CD4-positive, alpha-beta T cell treated with Interleukin-6 for 4 hours (primary cell): ENCODE data around the gene SOCS7.

Experiments used
- DNase-seq: peaks from one replicate; pipeline ENCODE4 v3.0.0-alpha.2; 2020; ENCODE audit warnings: mixed read lengths

SOCS7 gene, protein sequence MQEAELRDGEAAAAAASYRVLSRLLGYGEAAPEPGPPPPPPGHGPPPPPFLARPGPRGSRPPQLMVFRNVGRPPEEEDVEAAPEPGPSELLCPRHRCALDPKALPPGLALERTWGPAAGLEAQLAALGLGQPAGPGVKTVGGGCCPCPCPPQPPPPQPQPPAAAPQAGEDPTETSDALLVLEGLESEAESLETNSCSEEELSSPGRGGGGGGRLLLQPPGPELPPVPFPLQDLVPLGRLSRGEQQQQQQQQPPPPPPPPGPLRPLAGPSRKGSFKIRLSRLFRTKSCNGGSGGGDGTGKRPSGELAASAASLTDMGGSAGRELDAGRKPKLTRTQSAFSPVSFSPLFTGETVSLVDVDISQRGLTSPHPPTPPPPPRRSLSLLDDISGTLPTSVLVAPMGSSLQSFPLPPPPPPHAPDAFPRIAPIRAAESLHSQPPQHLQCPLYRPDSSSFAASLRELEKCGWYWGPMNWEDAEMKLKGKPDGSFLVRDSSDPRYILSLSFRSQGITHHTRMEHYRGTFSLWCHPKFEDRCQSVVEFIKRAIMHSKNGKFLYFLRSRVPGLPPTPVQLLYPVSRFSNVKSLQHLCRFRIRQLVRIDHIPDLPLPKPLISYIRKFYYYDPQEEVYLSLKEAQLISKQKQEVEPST

DNA sequence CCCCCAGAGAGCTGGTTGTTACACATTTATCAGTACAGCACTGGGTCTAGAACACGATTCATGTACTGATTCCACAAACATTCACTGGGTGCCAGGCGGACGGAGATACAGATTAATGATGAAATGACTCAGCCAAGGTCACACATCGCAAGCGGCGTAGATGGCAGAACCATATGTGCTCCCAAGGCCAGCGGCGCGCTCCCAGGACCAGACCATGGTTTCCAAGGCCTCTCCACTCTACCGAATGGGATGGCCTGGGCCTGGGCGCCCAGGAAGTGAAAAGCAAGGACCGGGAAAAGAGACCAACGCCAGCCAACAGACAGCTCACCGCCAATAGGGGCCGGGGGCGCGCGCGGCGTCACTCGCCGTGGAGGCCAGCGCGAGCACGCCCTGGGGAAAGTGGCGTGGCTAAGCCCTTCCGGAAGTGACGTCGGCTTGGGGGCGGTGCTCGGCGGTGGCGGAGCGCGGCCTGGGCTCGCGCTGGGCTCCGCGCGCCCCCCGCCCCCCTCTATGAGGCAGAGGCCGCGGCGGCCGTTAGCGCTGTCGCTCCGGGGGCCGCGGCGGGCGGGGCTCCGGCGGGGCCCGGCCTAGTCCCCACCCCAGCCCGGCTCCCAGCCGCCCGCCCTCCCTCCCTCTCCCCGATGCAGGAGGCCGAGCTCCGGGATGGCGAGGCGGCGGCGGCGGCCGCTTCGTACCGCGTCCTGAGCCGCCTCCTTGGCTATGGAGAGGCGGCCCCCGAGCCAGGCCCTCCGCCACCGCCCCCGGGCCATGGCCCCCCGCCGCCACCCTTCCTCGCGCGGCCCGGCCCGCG is at the start of gene SOCS7:
Gene SOCS7 (plus strand): TSS at position 433 of the 811 bp plus-strand sequence. CDS start 209 bp downstream, at position 642.
- DNase-seq = peak; percentile 96

DNA sequence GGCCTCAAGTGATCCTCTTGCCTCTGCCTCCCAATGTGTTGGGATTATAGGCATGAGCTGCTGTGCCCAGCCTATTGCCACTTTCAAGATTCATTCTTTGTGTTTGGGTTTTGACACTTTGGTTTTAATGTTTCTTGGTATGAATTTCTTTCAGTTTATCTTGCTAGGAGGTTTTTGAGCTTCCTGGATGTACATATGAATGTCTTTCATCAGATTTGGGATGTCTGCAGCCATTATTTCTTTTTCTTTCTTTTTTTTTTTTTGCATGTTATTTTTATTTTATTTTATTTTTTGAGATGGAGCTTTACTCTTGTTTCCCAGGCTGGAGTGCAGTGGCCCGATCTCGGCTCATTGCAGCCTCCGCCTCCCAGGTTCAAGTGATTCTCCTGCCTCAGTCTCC is 36.1 kb upstream of the SOCS7 start:
- no peak for DNase-seq

DNA sequence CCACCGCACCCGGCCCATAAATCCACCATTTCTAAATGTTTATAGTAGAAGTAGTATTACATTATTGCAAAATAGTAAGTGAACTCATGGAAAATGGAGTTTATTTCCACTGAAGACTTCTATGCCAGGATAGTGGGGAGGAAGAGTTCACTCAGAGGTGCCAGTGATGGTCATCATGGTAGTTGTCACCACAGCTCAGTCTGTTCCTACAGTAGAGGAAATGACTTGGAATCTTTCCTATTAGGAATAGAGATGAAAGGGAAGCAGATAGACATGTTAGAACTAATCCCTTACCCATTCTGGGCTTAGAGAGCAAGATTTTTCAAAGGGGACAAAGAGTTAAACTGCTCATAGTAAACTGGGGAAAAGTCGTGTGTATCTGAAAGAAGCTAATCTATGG is 34.6 kb upstream of the SOCS7 start:
- DNase-seq = no peak

DNA sequence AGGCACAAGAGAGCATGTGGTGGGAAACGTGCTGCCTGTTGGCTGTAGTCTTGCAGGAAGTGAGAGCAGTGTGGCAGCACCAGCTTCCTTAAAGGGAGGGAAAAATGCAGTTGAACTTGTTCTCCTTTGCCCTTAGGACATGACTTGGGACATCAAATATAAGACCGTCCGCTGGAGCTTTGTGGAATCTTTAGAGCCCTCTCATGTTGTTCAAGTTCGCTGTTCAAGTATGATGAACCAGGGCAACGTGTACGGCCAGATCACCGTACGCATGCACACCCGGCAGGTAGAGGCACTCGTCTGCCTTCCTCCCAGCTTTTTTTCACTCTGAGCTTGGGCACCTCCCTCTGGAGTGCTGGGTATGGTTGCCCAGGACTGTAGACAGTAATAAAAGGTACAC is 31.2 kb upstream of the SOCS7 start:
- DNase-seq = no peak

DNA sequence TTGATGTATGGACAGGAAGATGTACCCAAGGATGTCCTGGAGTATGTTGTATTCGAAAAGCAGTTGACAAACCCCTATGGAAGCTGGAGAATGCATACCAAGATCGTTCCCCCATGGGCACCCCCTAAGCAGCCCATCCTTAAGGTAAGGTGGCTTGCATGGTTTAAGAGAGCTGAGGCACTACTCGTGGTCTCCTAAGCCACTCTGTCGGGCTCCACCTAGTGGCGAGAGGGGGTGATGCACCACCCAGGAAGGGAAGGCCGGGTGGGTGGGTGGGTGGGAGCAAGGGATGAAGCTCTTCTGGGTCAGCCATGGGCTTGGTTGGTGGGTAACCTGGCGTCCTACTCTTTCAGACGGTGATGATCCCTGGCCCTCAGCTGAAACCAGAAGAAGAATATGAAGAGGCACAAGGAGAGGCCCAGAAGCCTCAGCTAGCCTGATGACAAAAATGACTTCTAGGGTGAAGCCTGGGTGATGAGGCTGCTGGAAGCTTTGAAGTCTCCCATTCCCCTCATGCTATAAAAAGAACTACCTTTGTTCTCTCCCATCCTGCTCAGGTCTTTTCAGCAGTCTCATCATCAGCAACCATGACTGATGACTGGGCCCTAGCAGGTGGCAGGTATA is 29.4 kb upstream of the SOCS7 start:
- peak; percentile 76 for DNase-seq

DNA sequence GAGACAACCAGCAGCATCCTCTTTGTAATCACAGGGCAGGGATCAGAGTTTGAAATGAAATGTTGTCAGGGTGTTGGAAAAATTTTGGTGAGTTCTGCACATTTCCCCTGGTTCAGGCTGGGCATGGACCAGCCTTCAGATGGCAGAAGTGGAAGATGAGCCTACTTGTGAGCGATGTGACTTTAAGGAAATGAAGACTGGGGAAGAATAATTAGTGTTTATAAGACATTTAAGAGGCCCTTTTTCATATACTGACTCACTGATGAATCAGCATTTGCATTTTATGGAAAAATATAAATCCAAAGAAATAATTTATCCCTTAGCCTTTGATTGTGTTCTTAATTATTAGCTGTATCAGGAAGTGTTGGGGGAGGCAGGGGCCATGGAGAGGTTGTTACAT is 28.7 kb upstream of the SOCS7 start:
- DNase-seq = no peak

DNA sequence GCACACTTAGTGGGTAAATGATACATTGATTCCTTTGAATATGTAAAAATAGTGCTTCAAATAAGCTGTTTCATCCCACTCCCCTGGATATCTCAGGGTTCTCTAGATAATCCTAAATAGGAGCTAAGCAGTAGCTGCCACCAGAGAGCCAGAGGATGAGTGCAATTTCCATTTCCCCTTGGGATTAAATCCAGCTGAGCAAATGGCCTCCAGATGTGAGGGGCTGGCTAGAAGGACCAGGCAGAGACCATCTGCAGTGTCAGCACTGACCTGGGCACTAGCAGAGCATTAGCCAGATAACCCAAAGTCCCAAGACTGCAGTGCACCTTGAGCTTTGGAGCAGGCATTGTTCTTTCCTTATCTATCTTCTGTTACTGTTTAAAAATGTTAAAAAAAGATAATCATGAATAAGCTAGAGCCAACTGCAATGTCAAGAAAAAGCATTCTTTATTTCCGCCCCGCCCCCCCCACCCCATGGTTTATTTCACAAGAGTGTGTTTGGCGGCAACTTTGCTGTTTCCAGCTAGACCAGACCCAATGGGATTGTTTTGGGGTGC is 27.4 kb upstream of the SOCS7 start:
- DNase-seq = no peak

DNA sequence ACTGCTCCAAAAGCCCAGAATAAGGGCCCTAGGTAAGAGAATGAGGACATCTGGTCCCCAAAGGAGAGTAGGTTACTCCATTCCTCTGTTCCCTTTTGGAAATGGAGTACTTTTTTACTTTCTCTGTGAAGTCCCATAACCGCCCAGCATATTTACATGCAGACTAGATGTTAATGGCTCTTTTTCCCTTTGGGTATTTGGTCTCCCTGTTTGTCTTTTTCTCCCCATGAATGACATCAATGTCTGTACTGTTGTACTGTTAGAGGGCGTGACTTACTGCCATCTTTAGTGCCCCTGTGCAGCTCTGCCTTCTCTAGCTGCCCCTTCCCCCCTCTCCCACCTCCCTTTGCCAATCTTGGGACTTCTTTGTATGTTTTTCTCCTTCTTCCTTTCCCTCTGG is 26.9 kb upstream of the SOCS7 start:
- DNase-seq = no peak

DNA sequence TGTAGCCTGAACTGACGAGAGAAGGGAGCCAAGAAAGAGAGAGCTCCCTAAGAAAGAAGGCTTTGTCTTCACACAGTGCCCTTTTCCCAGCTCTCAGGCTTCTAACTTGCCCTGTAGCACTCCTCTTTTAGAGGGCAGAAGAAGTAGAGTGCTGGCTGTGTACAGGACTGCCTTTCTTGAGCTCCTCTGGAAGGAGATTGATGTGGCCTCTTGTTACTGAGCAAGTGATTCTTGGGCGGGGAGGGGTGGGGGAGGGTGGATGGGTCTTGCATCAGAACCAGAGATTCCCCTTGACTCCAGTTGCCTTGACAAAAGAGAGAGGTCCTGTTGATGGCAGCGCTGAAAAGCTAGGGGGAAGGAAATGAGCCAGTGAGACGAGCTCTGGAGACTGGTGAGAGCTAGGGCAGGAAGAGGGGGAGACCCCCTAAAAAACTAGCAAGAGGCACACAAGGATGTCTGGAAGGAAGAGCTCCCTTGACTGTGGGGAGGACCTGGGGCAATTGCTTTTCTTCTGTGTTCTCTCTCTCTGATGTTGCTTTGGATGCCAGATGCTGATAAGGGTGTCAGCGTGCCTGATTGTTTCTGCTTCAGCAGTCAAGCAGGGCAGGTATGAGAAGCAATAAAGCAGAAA is 26.3 kb upstream of the SOCS7 start:
- DNase-seq = no peak

DNA sequence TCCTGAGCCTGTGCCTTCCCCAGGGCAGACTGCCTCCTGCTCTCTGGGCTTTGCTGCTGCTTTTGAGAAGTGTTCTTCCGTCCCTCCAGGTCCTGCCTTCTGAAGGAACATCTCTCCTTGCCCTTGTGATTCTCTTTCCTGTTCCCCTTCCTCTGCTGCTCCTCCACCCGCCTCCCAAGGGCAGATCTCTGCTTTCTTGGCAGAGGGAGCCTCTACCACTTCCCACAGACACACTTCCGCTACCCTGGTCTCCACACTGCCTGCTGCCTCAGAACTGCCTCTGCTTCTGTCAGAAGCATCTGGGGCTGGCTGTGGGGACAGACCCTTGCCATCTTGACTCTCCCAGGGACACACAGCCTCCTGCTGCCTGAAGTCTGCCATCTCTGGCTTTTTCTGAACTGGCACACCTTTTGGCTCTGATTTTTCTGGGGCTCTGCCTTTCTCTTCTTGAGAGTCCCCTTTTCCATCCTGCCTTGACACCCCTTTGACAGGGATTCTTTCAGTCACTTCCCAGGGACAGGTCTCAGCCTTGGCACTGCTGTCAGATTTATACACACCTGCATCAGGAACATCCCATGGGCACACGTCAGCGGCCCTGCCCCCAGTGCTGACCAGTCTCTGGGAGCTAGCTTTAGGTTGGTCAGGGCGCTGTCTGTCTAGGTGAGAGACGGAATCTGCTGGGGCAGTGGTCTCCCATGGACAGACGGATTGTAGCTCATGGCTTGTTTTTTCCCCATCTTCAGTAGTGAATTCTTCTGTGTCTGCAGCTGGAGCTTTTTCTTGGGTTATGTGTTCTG is 24.4 kb upstream of the SOCS7 start:
- DNase-seq = no peak

DNA sequence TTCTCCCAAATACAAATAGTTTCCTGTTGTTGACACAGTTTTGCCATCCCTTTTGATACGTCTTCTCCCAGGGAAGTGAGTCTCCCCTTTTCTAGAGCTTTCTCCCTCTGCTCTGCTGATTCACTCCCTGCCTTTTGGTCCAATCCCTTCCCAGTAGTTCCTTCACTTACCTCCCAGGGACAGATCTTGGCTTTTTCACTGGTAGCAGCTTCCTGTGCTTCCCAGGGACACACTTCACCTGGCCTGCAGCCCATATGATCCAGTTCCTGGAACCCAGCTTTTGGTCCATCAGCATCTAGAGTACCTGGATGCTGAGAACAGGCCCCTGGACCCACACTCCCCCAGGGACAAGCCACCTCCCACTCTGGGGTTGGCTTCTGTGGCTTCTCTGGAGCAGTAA is 23.7 kb upstream of the SOCS7 start:
- no peak for DNase-seq

DNA sequence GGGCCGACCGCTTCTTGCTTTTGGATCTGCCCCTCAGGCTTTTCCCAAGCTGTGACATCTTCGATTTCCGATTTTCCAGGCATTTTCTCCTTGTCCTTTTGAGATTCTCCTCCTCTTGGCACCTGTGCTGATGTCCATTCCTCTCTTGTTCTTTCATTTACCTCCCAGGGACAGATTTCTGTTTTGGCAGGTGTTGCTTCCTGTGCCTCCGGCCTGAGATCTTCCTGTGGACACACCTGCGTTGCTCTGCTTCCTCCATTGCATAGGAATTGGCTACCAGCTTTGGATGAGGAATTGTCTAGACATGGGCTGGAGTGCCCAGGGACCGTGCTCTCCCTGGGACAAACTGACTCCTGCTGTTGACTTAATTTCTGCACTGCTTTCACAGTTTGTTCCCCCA is 23.0 kb upstream of the SOCS7 start:
- DNase-seq = no peak

DNA sequence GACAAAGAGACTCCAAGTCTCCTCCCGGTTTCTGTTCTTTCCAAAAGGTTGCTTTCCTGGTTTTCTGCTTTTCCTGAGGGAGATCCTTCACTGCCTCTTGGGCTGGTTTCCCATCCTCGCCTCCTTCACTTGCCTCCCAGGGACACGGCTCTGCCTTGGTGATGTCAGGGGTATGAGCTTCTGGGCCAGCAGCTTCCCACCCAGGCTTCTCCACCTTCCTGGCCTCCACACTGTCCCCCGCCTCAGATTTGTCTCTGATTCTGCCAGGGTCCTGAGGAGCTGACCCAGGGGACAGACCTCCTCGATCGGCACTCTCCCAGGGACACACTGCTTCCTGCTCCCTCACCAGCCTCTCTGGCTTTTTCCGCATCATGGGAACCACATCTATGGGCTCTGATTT is 22.4 kb upstream of the SOCS7 start:
- DNase-seq = no peak

DNA sequence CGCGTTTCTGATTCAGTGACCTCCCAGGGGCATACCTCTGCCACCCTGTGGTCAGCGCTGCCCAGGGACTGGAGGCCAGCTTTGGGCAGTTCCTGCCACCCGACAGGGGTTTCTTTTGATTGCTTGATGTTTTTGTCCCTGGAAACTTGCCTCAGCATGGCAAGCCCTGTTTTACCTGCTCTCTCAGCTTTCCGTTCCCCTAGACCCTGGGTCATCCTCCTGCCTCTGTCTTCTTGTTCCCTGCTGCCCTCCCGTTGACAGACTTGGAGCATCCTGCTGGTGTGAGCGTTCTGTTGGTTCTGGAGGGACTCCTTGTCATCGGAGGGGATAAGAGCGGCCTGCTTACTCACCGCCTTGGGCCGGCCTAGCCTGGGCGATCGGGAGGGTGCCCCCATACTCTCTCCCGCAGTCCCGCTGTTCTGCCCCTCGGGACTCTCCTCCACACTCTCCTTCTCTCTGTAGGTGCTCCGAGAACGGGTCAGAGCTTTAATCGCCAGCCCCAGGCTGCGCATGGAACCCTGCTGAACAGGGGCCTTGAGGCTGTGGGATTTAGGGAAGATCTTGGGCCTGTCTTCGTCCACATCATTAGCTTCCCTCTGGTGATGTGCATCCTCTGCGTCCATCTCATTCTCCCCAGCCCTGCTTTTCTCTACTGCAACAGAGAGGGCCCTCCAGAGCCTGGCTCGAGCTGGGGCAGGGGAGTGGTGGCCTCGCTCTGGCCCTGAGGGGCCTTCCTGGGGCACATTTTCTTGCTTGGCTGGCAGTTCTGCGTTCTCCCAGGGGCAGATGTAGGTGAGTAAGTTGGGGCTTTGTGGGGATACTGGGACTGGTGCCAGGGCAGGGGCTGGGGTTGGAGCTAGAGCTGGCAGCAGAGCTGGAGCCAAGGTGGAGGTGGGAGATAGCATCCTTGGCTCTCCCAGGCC is 21.6 kb upstream of the SOCS7 start:
- no peak for DNase-seq

DNA sequence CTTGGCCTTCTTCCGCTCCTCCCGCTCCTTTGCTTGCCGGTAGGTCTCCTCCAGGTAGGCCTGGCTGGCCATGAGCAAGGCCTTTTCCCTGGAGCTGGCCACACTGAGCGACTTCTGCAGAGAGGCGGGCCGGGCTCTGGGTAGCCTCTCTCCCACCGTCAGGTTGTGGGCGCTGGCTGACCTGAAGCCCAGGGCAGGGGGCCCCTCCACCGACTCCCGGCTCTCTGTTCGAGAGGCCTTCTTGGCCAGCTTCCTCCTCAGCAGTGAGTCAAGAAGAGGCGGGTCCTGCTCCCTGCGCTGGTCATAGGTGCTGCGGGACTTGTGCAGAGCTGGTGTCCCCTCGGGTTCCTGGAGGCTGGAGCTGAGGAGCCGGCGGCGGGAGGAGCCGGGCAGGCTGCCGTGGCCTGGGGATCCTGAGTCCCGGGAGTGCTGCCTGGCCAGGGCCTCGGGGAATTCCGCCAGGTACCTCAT is 20.7 kb upstream of the SOCS7 start:
- no peak for DNase-seq

DNA sequence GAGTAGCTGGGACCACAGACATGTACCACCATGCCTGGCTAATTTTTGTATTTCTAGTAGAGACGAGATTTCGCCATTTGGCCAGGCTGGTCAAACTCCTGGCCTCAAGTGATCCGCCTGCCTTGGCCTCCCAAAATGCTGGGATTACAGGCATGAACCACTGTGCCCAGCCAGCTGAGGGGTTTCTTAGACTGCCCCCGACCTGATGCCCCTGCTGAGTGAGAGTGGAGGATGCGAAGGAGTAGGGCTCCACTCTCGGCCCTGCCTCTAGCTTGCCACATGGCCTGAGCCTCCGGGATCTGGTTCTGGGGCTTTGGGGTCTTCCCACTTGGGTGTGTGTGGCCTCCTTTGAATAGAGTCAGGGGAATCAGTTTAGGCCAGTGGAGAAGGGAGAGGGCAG is 18.9 kb upstream of the SOCS7 start:
- no peak for DNase-seq

DNA sequence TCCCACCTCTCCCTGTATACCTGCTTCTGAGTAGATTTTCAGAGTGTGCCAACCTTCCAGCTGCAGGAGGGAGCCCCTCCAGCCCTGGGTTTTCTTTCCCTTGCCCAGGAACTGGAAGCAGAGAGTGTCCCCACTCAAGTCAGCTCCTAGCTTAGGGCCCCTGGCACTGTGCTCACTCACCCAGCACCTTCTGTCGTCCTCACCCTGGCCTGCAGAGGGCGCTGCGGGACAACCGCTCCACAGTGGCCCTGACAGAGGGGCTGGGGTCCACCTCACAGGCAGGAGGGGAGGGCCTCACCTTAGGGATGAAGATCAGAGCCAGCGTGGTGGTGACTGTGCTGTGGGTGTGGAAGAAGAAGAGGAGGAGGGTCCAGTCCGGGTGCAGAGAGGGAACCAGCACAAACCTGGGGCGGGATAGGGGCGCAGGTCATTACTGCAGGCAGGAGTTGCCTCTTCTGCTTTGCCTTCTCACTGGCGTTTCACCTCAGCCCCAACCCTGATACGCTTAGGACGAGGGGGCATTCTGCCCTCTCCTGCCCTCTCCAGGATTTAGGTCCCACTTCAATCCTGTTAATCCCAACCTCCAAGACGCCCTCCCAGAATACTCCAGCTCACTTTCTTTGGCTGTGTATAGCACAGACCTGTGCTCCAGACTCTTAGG is 17.9 kb upstream of the SOCS7 start:
- peak; percentile 47 for DNase-seq

DNA sequence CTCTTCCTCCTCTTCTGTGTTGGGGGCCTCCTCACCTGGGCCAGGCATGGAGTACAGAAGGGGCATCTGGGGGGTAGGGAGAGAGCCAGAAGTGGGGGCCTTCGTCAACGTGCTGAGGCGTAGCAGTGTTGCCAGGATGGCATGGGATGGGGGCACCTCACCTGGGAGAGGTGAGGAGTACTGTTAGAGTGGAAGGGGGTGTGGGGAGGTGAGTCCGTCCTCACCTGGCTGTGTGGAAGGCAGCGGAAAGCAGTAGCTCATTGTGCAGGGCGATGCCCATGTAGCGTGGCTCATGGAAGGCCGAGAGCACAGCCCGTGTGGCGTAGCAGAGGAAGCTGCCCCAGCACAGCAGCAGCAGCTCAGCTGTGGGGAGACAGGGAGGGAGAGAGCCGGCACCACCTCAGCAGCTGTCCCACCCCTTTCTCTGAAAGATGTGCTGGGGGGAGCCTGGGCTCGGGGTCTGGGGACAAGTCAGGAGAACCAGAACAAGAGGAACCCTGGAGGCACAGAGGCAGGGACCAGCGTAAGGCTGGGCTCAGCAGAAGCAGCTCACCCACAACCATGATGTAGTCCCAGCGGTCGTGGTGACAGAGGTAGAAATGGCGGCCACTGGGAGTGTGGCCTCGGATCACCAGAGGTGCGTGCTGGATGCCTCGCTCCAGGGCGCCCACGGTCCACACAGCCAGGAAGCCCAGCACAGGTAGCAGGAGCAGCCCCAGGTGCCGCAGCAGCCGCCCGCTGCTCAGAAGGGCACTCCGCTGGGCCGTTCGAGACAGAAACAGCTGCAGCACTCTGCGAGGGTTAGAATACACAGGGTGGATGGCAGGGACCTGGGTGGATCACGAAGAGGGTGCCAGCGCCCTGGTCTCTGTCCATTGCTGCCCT is 16.9 kb upstream of the SOCS7 start:
- DNase-seq = no peak

DNA sequence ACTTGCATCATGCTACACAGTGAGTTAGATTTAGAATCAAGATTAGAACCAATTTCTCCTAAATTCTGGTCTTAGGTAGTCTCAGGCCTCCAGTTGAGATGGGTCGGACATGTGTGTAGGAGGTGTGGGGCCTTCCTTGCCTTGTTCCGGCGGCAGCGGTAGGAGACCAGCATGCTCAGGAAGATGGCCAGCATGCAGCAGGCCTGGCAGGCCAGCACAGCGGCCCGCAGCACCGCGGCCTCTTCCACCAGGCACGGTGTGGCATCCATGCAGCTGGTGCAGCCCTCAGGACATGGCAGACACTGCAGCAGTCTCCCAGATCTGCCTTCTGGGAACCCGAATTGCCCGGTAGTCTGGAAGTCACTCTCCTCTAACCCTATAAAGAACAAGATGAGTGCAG is 14.8 kb upstream of the SOCS7 start:
- DNase-seq = no peak
